Neural progenitor cell (in vitro differentiated cells): ENCODE measurements around the gene SLC45A1.

ENCODE experiments used
- CTCF ChIP-seq: fragments of 200-600 bp; sonication (generic); IDR thresholded peaks from 2 replicates; pipeline ENCODE4 v1.5.1; 2017; ENCODE audit warnings: antibody characterized with exemption, mild to moderate bottlenecking
- EZH2phosphoT487 ChIP-seq: fragments of 200-600 bp; sonication (generic); IDR thresholded peaks from 2 replicates; pipeline ENCODE4 v1.6.1; 2017; ENCODE audit warnings: antibody characterized with exemption

- no peak for TF ChIP-seq CTCF
- no peak for TF ChIP-seq EZH2phosphoT487
These were observed 37.7 kb downstream of the SLC45A1 start for GRCh38 chr1:8355439-8356255.
